Endodermal cell (in vitro differentiated cells): Measurements from ENCODE around the gene FAM72D. TPM values are rescaled to one million over a fixed set of nuclear protein-coding genes. Genes with fewer than 3 reads are reported as not detected.
"Not testable (repeated sequence)": the region's sequence is repeated elsewhere in the genome, so short reads cannot be mapped to it uniquely, and the experiment has no call there.

Source experiments
- DNase-seq: peaks from one replicate; pipeline ENCODE4 v3.0.0-alpha.2; 2017
- H3K27ac ChIP-seq: 2 replicates; pipeline ENCODE4 v1.5.1; 2013; ENCODE audit warnings: mild to moderate bottlenecking, low read depth, low read length, moderate library complexity
- H3K27me3 ChIP-seq: 2 replicates; pipeline ENCODE4 v1.6.1; 2013; ENCODE audit warnings: mild to moderate bottlenecking, low read length, moderate library complexity; ENCODE audit not compliant: insufficient read depth, control insufficient read depth, poor library complexity, severe bottlenecking
- H3K36me3 ChIP-seq: 2 replicates; pipeline ENCODE4 v1.7.0; 2013; ENCODE audit warnings: mild to moderate bottlenecking, low read length, moderate library complexity; ENCODE audit not compliant: control insufficient read depth, insufficient read depth
- H3K4me1 ChIP-seq: one replicate; pipeline ENCODE4 v1.7.0; 2013; ENCODE audit warnings: low read length; ENCODE audit not compliant: control insufficient read depth, insufficient read depth
- H3K4me3 ChIP-seq: 2 replicates; pipeline ENCODE4 v1.5.1; 2013; ENCODE audit warnings: mild to moderate bottlenecking, low read length, moderate library complexity
- H3K9ac ChIP-seq: 2 replicates; pipeline ENCODE4 v1.6.1; 2013; ENCODE audit warnings: mild to moderate bottlenecking, low read length, moderate library complexity; ENCODE audit not compliant: poor library complexity, severe bottlenecking; ENCODE audit errors: extremely low read depth
- H3K9me3 ChIP-seq: 2 replicates; pipeline ENCODE4 v1.6.1; 2013; ENCODE audit warnings: mild to moderate bottlenecking, low read length, moderate library complexity; ENCODE audit not compliant: control insufficient read depth
- H3K27ac Mint-ChIP-seq: 2 replicates; pipeline ENCODE4 v1.8.0; 2020; ENCODE audit warnings: mixed read lengths
- H3K27me3 Mint-ChIP-seq: 2 replicates; pipeline ENCODE4 v1.8.0; 2021; ENCODE audit warnings: mild to moderate bottlenecking, mixed read lengths; ENCODE audit not compliant: insufficient read depth
- H3K36me3 Mint-ChIP-seq: 2 replicates; pipeline ENCODE4 v1.8.0; 2020; ENCODE audit warnings: low read depth, mixed read lengths
- H3K4me1 Mint-ChIP-seq: 2 replicates; pipeline ENCODE4 v1.8.0; 2020; ENCODE audit warnings: mixed read lengths
- H3K4me3 Mint-ChIP-seq: 2 replicates; pipeline ENCODE4 v1.8.0; 2020; ENCODE audit warnings: mild to moderate bottlenecking, moderate library complexity, mixed read lengths
- H3K9me3 Mint-ChIP-seq: 2 replicates; pipeline ENCODE4 v1.8.0; 2020; ENCODE audit warnings: mild to moderate bottlenecking, mixed read lengths
- WGBS, 2 experiments: methylation state at CpG; one replicate each; pipeline versions ENCODE4 v1.1.5 to v1.1.7; 2013; ENCODE audit warnings: missing lambda C conversion rate in 2 of 2, mixed read lengths in 1 of 2; ENCODE audit not compliant: insufficient coverage in 1 of 2, insufficient read length in 1 of 2; 5-methylcytosine and 5-hydroxymethylcytosine counted together
- total RNA-seq, 2 donors: library from RNA; stranded (reverse); fragmentation: NEBNext Ultra II Directional in 1 of 2; extraction: Animal tissue kit (Norgen Biotek cat#: 25700) in 1 of 2; gene quantifications; 2 replicates in 1 of 2; 3 replicates in 1 of 2; pipeline ENCODE4 v1.2.1, GENCODE V29; 2021

The FAM72D gene
- total RNA-seq, 2 donors from 2014 or later, result 4.1 to 9.4 TPM

GRCh38 chr1:145058184-145058583, 37.6 kb upstream of the FAM72D start:
- H3K36me3 ChIP-seq, H3K9me3 ChIP-seq, H3K27ac ChIP-seq, DNase-seq, H3K27me3 ChIP-seq, H3K4me1 Mint-ChIP-seq, H3K27ac Mint-ChIP-seq, H3K27me3 Mint-ChIP-seq, H3K4me3 ChIP-seq, H3K9me3 Mint-ChIP-seq, H3K4me1 ChIP-seq, H3K4me3 Mint-ChIP-seq, H3K36me3 Mint-ChIP-seq, H3K9ac ChIP-seq: not testable (repeated sequence)
- no CpG with 5 or more reads among the region's 3 CpGs for WGBS, 2 experiments

- H3K27ac ChIP-seq, H3K4me1 Mint-ChIP-seq, H3K9ac ChIP-seq, H3K9me3 ChIP-seq, H3K4me1 ChIP-seq, H3K27ac Mint-ChIP-seq, H3K27me3 ChIP-seq, H3K9me3 Mint-ChIP-seq, H3K4me3 Mint-ChIP-seq, H3K36me3 ChIP-seq, DNase-seq, H3K36me3 Mint-ChIP-seq, H3K4me3 ChIP-seq, H3K27me3 Mint-ChIP-seq: not testable (repeated sequence)
- 58% methylated on average over 1 of the region's 2 CpGs; no CpG with 5 or more reads in 1 of the 2 experiments for WGBS, 2 experiments
Measured at GRCh38 chr1:145063285-145063684, 32.5 kb upstream of the FAM72D start.

- not testable (repeated sequence) for H3K4me3 Mint-ChIP-seq, H3K27ac Mint-ChIP-seq, H3K27me3 Mint-ChIP-seq, H3K36me3 ChIP-seq, H3K9ac ChIP-seq, H3K4me3 ChIP-seq, H3K4me1 Mint-ChIP-seq, H3K4me1 ChIP-seq, H3K9me3 ChIP-seq, H3K27ac ChIP-seq, H3K36me3 Mint-ChIP-seq, H3K27me3 ChIP-seq, H3K9me3 Mint-ChIP-seq
- peak; percentile 43 for DNase-seq
- no CpG with 5 or more reads among the region's 2 CpGs for WGBS, 2 experiments
Measured at GRCh38 chr1:145063941-145064648, 31.7 kb upstream of the FAM72D start.

- H3K27me3 ChIP-seq, H3K4me3 Mint-ChIP-seq, H3K27ac Mint-ChIP-seq, H3K4me1 Mint-ChIP-seq, H3K36me3 Mint-ChIP-seq, H3K4me1 ChIP-seq, H3K36me3 ChIP-seq, H3K9me3 ChIP-seq, H3K9ac ChIP-seq, H3K27me3 Mint-ChIP-seq, H3K9me3 Mint-ChIP-seq, H3K4me3 ChIP-seq, H3K27ac ChIP-seq: not testable (repeated sequence)
- WGBS, 2 experiments, result no CpG with 5 or more reads among the region's 5 CpGs
- DNase-seq, result peak; percentile 17
Measured at GRCh38 chr1:145065194-145065826, 30.5 kb upstream of the FAM72D start.

- H3K27me3 ChIP-seq, H3K27me3 Mint-ChIP-seq, H3K9me3 ChIP-seq, H3K36me3 ChIP-seq, H3K4me1 ChIP-seq, H3K4me1 Mint-ChIP-seq, H3K9me3 Mint-ChIP-seq, H3K27ac Mint-ChIP-seq, H3K9ac ChIP-seq, H3K27ac ChIP-seq, DNase-seq, H3K4me3 ChIP-seq, H3K36me3 Mint-ChIP-seq, H3K4me3 Mint-ChIP-seq: not testable (repeated sequence)
- WGBS, 2 experiments, result no CpG with 5 or more reads among the region's 10 CpGs
Measured at GRCh38 chr1:145066486-145066885, 29.3 kb upstream of the FAM72D start.

- WGBS, 2 experiments, result no CpG with 5 or more reads among the region's 6 CpGs
- H3K36me3 ChIP-seq, H3K4me1 ChIP-seq, H3K27me3 ChIP-seq, H3K27me3 Mint-ChIP-seq, H3K27ac ChIP-seq, H3K4me1 Mint-ChIP-seq, H3K9ac ChIP-seq, H3K36me3 Mint-ChIP-seq, H3K9me3 Mint-ChIP-seq, H3K4me3 Mint-ChIP-seq, H3K4me3 ChIP-seq, H3K27ac Mint-ChIP-seq, H3K9me3 ChIP-seq, DNase-seq: not testable (repeated sequence)
Measured at GRCh38 chr1:145071569-145071968, 24.2 kb upstream of the FAM72D start.

- H3K9ac ChIP-seq, H3K4me3 Mint-ChIP-seq, H3K4me1 ChIP-seq, H3K27me3 ChIP-seq, H3K36me3 Mint-ChIP-seq, H3K4me1 Mint-ChIP-seq, H3K27me3 Mint-ChIP-seq, H3K36me3 ChIP-seq, DNase-seq, H3K4me3 ChIP-seq, H3K27ac Mint-ChIP-seq, H3K9me3 ChIP-seq, H3K9me3 Mint-ChIP-seq, H3K27ac ChIP-seq: not testable (repeated sequence)
- WGBS, 2 experiments, result no CpG with 5 or more reads among the region's 6 CpGs
Measured at GRCh38 chr1:145074021-145074559, 21.7 kb upstream of the FAM72D start.
